A673 (cell line): ENCODE data around the gene DNAI1.

Experiments
- CTCF ChIP-seq: fragments of 300-800, 200-600 bp; sonication (generic); conservative IDR thresholded peaks from 2 replicates; pipeline ENCODE4 v1.5.1; 2017; ENCODE audit warnings: low read depth, mild to moderate bottlenecking, antibody characterized with exemption, low read length, moderate library complexity, mixed read lengths
- EZH2 ChIP-seq: fragments of 200-600 bp; sonication (generic); IDR thresholded peaks from 2 replicates; pipeline ENCODE4 v1.6.1; 2017; ENCODE audit warnings: borderline replicate concordance, low read depth, mild to moderate bottlenecking, mixed read lengths, antibody characterized with exemption, low read length; ENCODE audit not compliant: poor library complexity, severe bottlenecking

GRCh38 chr9:34558919-34559623 lies 100.5 kb downstream of the DNAI1 start:
- TF ChIP-seq CTCF (no peak), EZH2 (no peak)
